Breast epithelium (tissue), 4 donors: ENCODE measurements around the gene PRDM15. TPM values are rescaled to one million over a fixed set of nuclear protein-coding genes. Genes with fewer than 3 reads are reported as not detected.

ENCODE experiments used
- DNase-seq, 2 donors: peaks; one replicate each; pipeline ENCODE4 v3.0.0-alpha.2; 2019; ENCODE audit warnings: low spot score in 2 of 2
- H3K27ac ChIP-seq, 2 donors: fragments of 200-600 bp; sonication (generic) in 1 of 2; one replicate each; pipeline ENCODE4 v1.5.1; 2016 to 2019; ENCODE audit warnings: mild to moderate bottlenecking in 1 of 2
- H3K27me3 ChIP-seq, 2 donors: fragments of 200-600 bp; sonication (generic) in 1 of 2; one replicate each; pipeline versions ENCODE4 v1.5.1 to v1.6.0; 2017 to 2019; ENCODE audit warnings: control low read depth in 1 of 2, mild to moderate bottlenecking in 1 of 2
- H3K36me3 ChIP-seq: fragments of 200-600 bp; one replicate; pipeline ENCODE4 v1.5.1; 2019
- H3K4me1 ChIP-seq, 2 donors: fragments of 200-600 bp; sonication (generic); one replicate each; pipeline ENCODE4 v1.5.1; 2016 to 2019; ENCODE audit warnings: control low read depth in 1 of 2
- H3K4me3 ChIP-seq, 3 donors: fragments of 200-600 bp; sonication (generic); 1 replicate in 2 of 3; 2 replicates in 1 of 3; pipeline ENCODE4 v1.5.1; 2016 to 2019; ENCODE audit warnings: mild to moderate bottlenecking in 3 of 3, moderate library complexity in 2 of 3
- H3K9me3 ChIP-seq, 2 donors: fragments of 200-600 bp; sonication (generic) in 1 of 2; one replicate each; pipeline ENCODE4 v1.5.1; 2016 to 2019; ENCODE audit warnings: control low read depth in 1 of 2
- POLR2A ChIP-seq: fragments of 450-650 bp; IDR thresholded peaks from one replicate; pipeline ENCODE4 v1.6.1; 2016; ENCODE audit warnings: antibody characterized with exemption, mild to moderate bottlenecking, moderate library complexity
- POLR2AphosphoS5 ChIP-seq, 3 donors: sonication (generic); formaldehyde crosslinking; IDR thresholded peaks; one replicate each; pipeline ENCODE4 v1.6.1; 2017; ENCODE audit warnings: antibody characterized with exemption in 3 of 3
- intact Hi-C: fragments of 100-400 bp; cut with DNase I; formaldehyde crosslinking; loops from one replicate; pipeline ENCODE4 v1.15.1; 2023; ENCODE audit warnings: low total_unique reads
- total RNA-seq, 3 donors: library from RNA; depleted of rRNA; stranded (reverse); fragments of >200 nt; gene quantifications; one replicate each; pipeline ENCODE4 v1.1.0, GENCODE V29; 2016
- TF ChIP-seq, protein P1 (sequence below), 3 donors: fragments of 450-650 bp; IDR thresholded peaks; one replicate each; pipeline ENCODE4 v1.5.1; 2016 to 2017; ENCODE audit warnings: antibody characterized with exemption in 3 of 3, mild to moderate bottlenecking in 3 of 3, moderate library complexity in 3 of 3

The PRDM15 gene
- total RNA-seq, 3 donors from 2014 or later, result 6.6 to 14.1 (median 9.2) TPM

DNA sequence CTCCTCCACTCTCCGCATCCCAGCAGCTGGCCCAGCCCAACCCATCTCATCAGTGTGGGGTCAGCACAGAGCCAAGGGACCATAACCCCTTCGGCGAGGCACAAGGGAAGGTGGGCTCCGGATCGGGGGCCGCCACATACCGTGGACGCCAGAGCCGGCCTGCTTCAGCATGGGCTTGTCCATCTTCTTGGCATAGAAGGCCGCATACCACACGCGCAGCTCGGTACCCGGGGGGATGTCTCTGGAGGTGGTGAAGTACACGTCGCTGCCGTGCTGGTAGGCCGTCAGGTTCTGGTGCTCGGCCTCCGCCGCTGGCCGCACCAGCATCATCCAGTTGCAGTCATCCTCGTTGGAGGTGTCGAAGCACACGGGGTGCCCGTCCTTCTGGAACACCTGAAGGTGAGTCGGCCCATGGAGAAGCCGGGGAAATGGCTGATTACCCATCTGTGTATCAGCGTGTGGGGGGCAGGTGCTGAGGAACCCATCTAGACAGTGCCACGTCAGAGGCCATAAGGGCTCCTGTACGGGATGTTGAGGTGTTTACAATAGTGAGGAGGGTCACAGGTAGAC lies 24.6 kb downstream of the PRDM15 start:
- no peak overlapping the region for H3K4me3 ChIP-seq
- H3K4me1 ChIP-seq, result no peaks in the 10 kb centered on the region
- H3K9me3 ChIP-seq, result no peaks in the 10 kb centered on the region
- H3K27me3 ChIP-seq, result no peaks in the 10 kb centered on the region
- no peaks in the 10 kb centered on the region for H3K36me3 ChIP-seq
- TF ChIP-seq POLR2A, result no peak
- TF ChIP-seq, protein P1, sequence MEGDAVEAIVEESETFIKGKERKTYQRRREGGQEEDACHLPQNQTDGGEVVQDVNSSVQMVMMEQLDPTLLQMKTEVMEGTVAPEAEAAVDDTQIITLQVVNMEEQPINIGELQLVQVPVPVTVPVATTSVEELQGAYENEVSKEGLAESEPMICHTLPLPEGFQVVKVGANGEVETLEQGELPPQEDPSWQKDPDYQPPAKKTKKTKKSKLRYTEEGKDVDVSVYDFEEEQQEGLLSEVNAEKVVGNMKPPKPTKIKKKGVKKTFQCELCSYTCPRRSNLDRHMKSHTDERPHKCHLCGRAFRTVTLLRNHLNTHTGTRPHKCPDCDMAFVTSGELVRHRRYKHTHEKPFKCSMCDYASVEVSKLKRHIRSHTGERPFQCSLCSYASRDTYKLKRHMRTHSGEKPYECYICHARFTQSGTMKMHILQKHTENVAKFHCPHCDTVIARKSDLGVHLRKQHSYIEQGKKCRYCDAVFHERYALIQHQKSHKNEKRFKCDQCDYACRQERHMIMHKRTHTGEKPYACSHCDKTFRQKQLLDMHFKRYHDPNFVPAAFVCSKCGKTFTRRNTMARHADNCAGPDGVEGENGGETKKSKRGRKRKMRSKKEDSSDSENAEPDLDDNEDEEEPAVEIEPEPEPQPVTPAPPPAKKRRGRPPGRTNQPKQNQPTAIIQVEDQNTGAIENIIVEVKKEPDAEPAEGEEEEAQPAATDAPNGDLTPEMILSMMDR (IDR thresholded peaks at IDR 0.05), result no peak
- TF ChIP-seq POLR2AphosphoS5 (IDR thresholded peaks at IDR 0.05), result no peak
- DNase-seq, result no peak
- intact Hi-C loops, result no loop called here
- H3K27ac ChIP-seq, result no peak overlapping the region

DNA sequence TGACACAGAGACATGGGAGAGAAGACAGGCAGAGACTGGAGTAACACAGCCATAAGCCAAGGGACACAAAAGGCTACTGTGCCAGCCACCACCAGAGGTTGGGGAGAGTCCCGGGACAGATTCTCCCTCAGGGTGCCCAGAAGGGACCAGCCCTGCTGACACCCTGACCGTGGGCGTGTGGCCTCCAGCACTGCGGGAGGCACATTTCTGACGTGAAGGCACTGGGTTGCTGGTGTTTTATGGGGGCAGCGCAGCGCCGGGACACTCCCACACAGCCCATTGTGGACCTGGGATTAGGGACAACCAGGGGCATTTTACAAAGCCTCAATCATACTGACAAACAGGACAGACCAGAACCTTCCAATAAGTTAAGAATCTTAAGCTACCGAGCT lies 26.2 kb downstream of the PRDM15 start:
- H3K4me3 ChIP-seq, result no peak overlapping the region
- TF ChIP-seq POLR2A, result no peak
- TF ChIP-seq POLR2AphosphoS5 (IDR thresholded peaks at IDR 0.05), result no peak
- TF ChIP-seq, protein P1 (IDR thresholded peaks at IDR 0.05), result no peak
- no peak overlapping the region for H3K27ac ChIP-seq
- intact Hi-C loops, result no loop called here
- no peaks in the 10 kb centered on the region for H3K9me3 ChIP-seq
- no peaks in the 10 kb centered on the region for H3K27me3 ChIP-seq
- H3K4me1 ChIP-seq, result no peaks in the 10 kb centered on the region
- DNase-seq, result no peak
- H3K36me3 ChIP-seq, result no peaks in the 10 kb centered on the region

DNA sequence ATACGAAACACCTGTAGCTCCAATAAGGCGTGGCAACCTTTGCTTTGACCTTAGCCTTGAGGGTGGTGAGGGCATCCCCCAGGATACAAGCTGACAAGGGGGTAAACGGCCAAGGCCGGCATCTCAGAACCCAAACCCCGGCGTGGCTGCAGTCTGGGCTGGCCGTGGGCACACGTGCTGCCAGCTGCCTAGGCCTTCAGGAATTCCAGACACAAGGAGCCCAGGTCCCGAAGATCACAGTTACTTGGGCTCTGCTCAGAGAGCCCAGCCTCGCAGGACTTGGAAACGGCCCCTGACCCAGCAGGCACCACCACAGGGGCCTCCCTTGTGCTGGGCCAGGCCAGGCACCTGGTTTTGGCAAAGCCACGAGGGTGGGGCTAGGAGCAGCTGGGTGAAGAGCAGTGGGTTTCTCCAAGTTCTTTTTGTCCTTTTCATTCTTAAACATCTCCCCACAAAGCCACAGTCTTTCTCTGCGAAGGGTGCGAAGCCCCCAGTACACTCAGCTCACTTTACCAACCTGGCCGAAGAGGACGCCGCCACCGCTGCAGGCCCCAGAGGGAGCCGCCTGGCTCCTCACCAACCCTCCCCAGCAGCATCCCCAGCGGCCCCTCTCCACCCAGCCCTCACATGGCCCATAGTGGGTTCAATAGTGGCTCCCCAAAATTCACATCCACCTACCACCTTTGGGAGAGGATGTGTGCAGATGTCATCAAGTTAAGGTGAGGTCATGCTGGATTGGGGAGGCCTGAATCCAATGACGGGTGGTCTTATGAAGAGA lies 26.8 kb downstream of the PRDM15 start:
- Histone ChIP-seq H3K27me3 (no peaks in the 10 kb centered on the region), H3K36me3 (no peaks in the 10 kb centered on the region), H3K4me3 (no peak overlapping the region), H3K9me3 (no peaks in the 10 kb centered on the region), H3K4me1 (no peaks in the 10 kb centered on the region), H3K27ac (no peak overlapping the region)
- TF ChIP-seq POLR2A (no peak), POLR2AphosphoS5 (IDR thresholded peaks at IDR 0.05) (no peak)
- TF ChIP-seq, protein P1 (IDR thresholded peaks at IDR 0.05), result no peak
- intact Hi-C loops, result no loop called here
- no peak for DNase-seq

DNA sequence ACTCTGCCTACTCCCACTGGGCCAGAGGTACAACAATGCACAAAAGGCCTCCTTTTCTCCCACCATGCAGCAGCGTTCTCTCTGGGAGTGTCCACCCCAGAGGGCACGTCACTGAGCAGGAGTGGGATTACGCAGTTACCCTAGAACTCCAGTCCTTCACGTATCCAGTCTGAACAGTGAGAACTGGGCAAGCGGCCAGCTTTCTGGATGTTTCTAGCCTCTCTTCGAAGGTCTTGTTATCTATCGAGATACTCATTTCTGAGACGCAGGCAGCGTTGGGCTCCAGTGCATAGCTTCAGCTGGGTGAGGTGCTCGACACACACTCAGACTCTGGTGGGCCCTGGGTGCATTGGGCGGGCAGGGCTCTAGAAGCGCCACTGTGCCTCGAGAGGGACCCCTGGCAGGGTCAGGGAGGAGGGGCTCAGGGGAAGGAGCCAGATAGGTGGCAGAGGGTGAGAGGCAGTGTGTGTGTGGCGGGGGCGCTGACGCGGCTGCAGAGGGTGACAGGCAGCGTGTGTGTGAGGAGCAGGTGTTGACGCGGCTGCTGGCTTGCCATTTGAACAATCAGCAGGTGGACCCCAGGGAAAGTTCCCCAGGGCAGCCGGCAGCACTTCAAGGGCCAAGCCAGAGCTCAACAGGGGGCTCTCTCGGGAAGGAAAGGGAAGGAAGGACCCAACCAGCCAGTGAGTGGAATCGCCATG lies 27.9 kb downstream of the PRDM15 start:
- H3K4me3 ChIP-seq, result no peak overlapping the region
- intact Hi-C loops, result no loop called here
- no peaks in the 10 kb centered on the region for H3K27me3 ChIP-seq
- no peaks in the 10 kb centered on the region for H3K4me1 ChIP-seq
- H3K9me3 ChIP-seq, result no peaks in the 10 kb centered on the region
- no peak for DNase-seq
- H3K36me3 ChIP-seq, result no peaks in the 10 kb centered on the region
- TF ChIP-seq, protein P1 (IDR thresholded peaks at IDR 0.05), result no peak
- TF ChIP-seq POLR2AphosphoS5 (IDR thresholded peaks at IDR 0.05), result no peak
- no peak for TF ChIP-seq POLR2A
- H3K27ac ChIP-seq, result no peak overlapping the region

DNA sequence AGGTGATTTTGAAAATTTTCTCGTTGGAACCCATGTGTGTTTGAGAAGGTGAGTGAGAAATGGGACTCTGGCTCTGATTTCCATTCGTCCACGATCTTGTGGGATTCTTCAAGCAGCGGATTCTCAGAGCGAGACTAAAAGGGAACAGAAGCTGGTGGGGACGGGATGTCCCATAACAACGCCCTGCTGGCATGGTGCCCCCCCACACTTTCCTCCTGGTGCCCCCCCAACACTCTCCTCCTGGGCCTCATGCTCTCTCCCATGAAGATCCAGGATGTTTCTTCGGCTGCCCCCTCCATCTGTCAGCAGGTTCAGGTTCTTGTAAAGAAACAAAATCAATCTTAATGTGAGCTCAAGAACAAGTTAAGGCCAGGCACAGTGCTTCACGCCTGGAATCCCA lies 29.1 kb downstream of the PRDM15 start:
- no peaks in the 10 kb centered on the region for H3K27me3 ChIP-seq
- no peak for DNase-seq
- H3K4me1 ChIP-seq, result no peaks in the 10 kb centered on the region
- intact Hi-C loops, result no loop called here
- H3K4me3 ChIP-seq, result no peak overlapping the region
- H3K36me3 ChIP-seq, result no peaks in the 10 kb centered on the region
- no peak overlapping the region for H3K27ac ChIP-seq
- no peaks in the 10 kb centered on the region for H3K9me3 ChIP-seq
- TF ChIP-seq, protein P1 (IDR thresholded peaks at IDR 0.05), result no peak
